Pancreas (tissue), 10 donors: ENCODE results near the gene CD70. TPM values are rescaled to one million over a fixed set of nuclear protein-coding genes. Genes with fewer than 3 reads are reported as not detected.

Experiments used
- ATAC-seq, 4 donors: fragments of 200-7000 bp; cut with Tn5 transposase; one replicate each; pipeline versions ENCODE4 v1.8.0 to v1.9.1; 2020; ENCODE audit warnings: mild to moderate bottlenecking in 4 of 4, moderate library complexity in 4 of 4
- DNase-seq, 6 donors: peaks; one replicate each; pipeline ENCODE4 v3.0.0-alpha.2; 2020
- FAIRE-seq: peaks from 2 replicates; lab custom pipeline; 2012; peaks lifted over from hg19 to GRCh38; lab: Jason Lieb, UNC
- H3K27ac ChIP-seq, 4 donors: fragments of 200-600 bp; sonication (generic); 1 replicate in 3 of 4; 2 replicates in 1 of 4; pipeline versions ENCODE4 v1.5.0 to v1.8.0; 2020
- H3K27me3 ChIP-seq, 4 donors: fragments of 200-600 bp; one replicate each; pipeline ENCODE4 v1.8.0; 2021
- H3K36me3 ChIP-seq, 3 donors: fragments of 200-600 bp; sonication (generic) in 1 of 3; one replicate each; pipeline versions ENCODE4 v1.5.0 to v1.8.0; 2020 to 2021
- H3K4me1 ChIP-seq, 3 donors: fragments of 200-600 bp; one replicate each; pipeline ENCODE4 v1.8.0; 2021
- H3K4me3 ChIP-seq, 4 donors: fragments of 200-600 bp; sonication (generic) in 2 of 4; one replicate each; pipeline versions ENCODE4 v1.5.0 to v1.8.0; 2020 to 2021
- H3K9me3 ChIP-seq, 4 donors: fragments of 200-600 bp; one replicate each; pipeline ENCODE4 v1.8.0; 2021
- WGBS, 2 donors: extraction: QIAGEN DNeasy Blood & Tissue Kit; methylation state at CpG; one replicate each; pipeline ENCODE4 v1.1.7; 2013; 5-methylcytosine and 5-hydroxymethylcytosine counted together
- intact Hi-C, 3 donors: fragments of 100-400 bp; cut with DNase I; formaldehyde crosslinking; loops; one replicate each; pipeline versions ENCODE4 v1.11.1 to v1.14.2; 2022
- polyA plus RNA-seq, 2 donors: library from polyadenylated mRNA; stranded (reverse); fragments of 200-250 nt; gene quantifications; one replicate each; pipeline ENCODE4 v1.2.3, GENCODE V29; 2013
- total RNA-seq, 6 donors: library from RNA; stranded (reverse); fragmentation: NEBNext Ultra II Directional in 4 of 6; extraction: Animal tissue kit (Norgen Biotek cat#: 25700) in 4 of 6; gene quantifications; one replicate each; pipeline versions ENCODE4 v1.2.1 to v1.2.4, GENCODE V29; 2021 to 2023
- TF ChIP-seq, protein P1 (sequence below), 4 donors: fragments of 200-600 bp; sonication (generic) in 3 of 4; IDR thresholded peaks; one replicate each; pipeline versions ENCODE4 v1.5.0 to v1.8.0; 2021; ENCODE audit warnings: antibody characterized with exemption in 4 of 4
- donor health status: healthy with polysubstance abuse.
- donor health status: DM: no; HTN: no; CAD: no; lungs with moderate emphysema.
- donor health status: DM: no; HTN: no; CAD: no.
- donor health status: control.
- donor health status: control.
- donor health status: Bipolar disorder and iron deficiency.
- donor health status: DM: yes; HTN: yes; CAD: no.
- donor health status: DM: no; HTN: no; CAD: no.
- donor health status: DM: no; HTN: no; CAD: no.
- donor health status: DM: yes; HTN: yes; CAD: no.

The CD70 gene
- total and polyA plus RNA-seq, 8 donors = 0.16 TPM; not detected in 7

GRCh38 chr19:6588508-6589345 lies 2.2 kb downstream of the CD70 start:
- H3K27ac ChIP-seq = no peak overlapping the region
- intact Hi-C loops = no loop called here
- no peak overlapping the region for H3K4me3 ChIP-seq
- peaks cover 0 to 21% (median 4%) of the 10 kb centered on the region in 4 donors for H3K27me3 ChIP-seq
- DNase-seq = no peak
- WGBS, 2 donors = 2 to 4% methylated on average over 20 of the region's 20 CpGs
- no peaks in the 10 kb centered on the region for H3K4me1 ChIP-seq
- no peak for ATAC-seq
- H3K36me3 ChIP-seq = no peaks in the 10 kb centered on the region
- FAIRE-seq = no peak
- TF ChIP-seq, protein P1, sequence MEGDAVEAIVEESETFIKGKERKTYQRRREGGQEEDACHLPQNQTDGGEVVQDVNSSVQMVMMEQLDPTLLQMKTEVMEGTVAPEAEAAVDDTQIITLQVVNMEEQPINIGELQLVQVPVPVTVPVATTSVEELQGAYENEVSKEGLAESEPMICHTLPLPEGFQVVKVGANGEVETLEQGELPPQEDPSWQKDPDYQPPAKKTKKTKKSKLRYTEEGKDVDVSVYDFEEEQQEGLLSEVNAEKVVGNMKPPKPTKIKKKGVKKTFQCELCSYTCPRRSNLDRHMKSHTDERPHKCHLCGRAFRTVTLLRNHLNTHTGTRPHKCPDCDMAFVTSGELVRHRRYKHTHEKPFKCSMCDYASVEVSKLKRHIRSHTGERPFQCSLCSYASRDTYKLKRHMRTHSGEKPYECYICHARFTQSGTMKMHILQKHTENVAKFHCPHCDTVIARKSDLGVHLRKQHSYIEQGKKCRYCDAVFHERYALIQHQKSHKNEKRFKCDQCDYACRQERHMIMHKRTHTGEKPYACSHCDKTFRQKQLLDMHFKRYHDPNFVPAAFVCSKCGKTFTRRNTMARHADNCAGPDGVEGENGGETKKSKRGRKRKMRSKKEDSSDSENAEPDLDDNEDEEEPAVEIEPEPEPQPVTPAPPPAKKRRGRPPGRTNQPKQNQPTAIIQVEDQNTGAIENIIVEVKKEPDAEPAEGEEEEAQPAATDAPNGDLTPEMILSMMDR (IDR thresholded peaks at IDR 0.05) = no peak
- H3K9me3 ChIP-seq = no peaks in the 10 kb centered on the region

GRCh38 chr19:6587998-6588507 lies 2.9 kb downstream of the CD70 start:
- Histone ChIP-seq H3K27ac (no peak overlapping the region), H3K27me3 (peaks cover 0 to 21% (median 4%) of the 10 kb centered on the region in 4 donors), H3K4me3 (no peak overlapping the region), H3K4me1 (no peaks in the 10 kb centered on the region), H3K36me3 (no peaks in the 10 kb centered on the region), H3K9me3 (no peaks in the 10 kb centered on the region)
- ATAC-seq (no peak), FAIRE-seq (no peak), DNase-seq (no peak)
- intact Hi-C loops = no loop called here
- WGBS, 2 donors = 3 to 7% methylated on average over 9 of the region's 9 CpGs
- TF ChIP-seq, protein P1 (IDR thresholded peaks at IDR 0.05) = no peak

GRCh38 chr19:6587093-6587820 lies 3.7 kb downstream of the CD70 start:
- Histone ChIP-seq H3K4me1 (no peaks in the 10 kb centered on the region), H3K27me3 (peaks cover 0 to 21% (median 4%) of the 10 kb centered on the region in 4 donors), H3K4me3 (no peak overlapping the region), H3K9me3 (no peaks in the 10 kb centered on the region), H3K36me3 (no peaks in the 10 kb centered on the region), H3K27ac (no peak overlapping the region)
- DNase-seq (no peak), FAIRE-seq (no peak), ATAC-seq (peak in 2 of 4 donors; percentile 21 to 34)
- 1 to 2% methylated on average over 26 to 27 of the region's 27 CpGs for WGBS, 2 donors
- intact Hi-C loops = no loop called here
- TF ChIP-seq, protein P1 (IDR thresholded peaks at IDR 0.05) = no peak

DNA sequence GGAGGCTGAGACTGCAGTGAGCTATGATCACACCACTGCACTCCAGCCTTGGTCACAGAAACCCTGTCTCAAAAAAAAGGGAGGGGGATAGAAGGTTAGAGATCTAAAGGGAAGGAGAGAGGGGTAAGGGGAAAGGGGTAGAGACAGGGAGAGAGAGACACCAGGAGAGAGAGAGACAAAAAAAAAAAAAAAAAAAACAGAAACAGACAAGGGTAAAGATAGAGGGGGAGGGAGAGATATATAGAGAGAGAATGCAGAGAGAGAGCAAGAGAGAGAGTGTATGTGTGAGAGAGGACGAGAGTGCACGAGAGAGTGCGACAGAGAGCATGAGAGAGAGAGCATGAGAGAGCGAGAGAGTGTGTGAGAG lies 4.2 kb downstream of the CD70 start:
- Histone ChIP-seq H3K27me3 (peaks cover 0 to 20% (median 4%) of the 10 kb centered on the region in 4 donors), H3K9me3 (no peaks in the 10 kb centered on the region), H3K4me3 (no peak overlapping the region), H3K36me3 (no peaks in the 10 kb centered on the region), H3K27ac (no peak overlapping the region), H3K4me1 (no peaks in the 10 kb centered on the region)
- FAIRE-seq = no peak
- TF ChIP-seq, protein P1 (IDR thresholded peaks at IDR 0.05) = no peak
- WGBS, 2 donors = 6 to 8% methylated on average over 4 of the region's 4 CpGs
- DNase-seq = no peak
- ATAC-seq = no peak
- intact Hi-C loops = no loop called here
